Epithelial cell of esophagus (primary cell): ENCODE data around the gene GBX2.

ENCODE experiments used
- DNase-seq: peaks from one replicate; pipeline ENCODE4 v3.0.0; 2010; ENCODE audit warnings: low read depth
- H3K4me3 ChIP-seq: 2 replicates; pipeline ENCODE4 v1.5.1; 2011; ENCODE audit warnings: mild to moderate bottlenecking, low read length, control low read depth
- CTCF ChIP-seq: IDR thresholded peaks from 2 replicates; pipeline ENCODE4 v1.5.1; 2011; ENCODE audit warnings: low read depth, mild to moderate bottlenecking, low read length, control low read depth, inconsistent platforms; ENCODE audit not compliant: insufficient read depth; ENCODE audit errors: missing control alignments

GBX2 gene

GRCh38 chr2:236177967-236178889 is 10.0 kb upstream of the GBX2 start:
- H3K4me3 ChIP-seq = peak overlapping the region; percentile 37
- TF ChIP-seq CTCF = peak; percentile 80
- peak; percentile 56 for DNase-seq

- no peak overlapping the region for H3K4me3 ChIP-seq
- peak; percentile 45 for DNase-seq
- TF ChIP-seq CTCF = peak; percentile 51
Measured at GRCh38 chr2:236177604-236177966, 9.4 kb upstream of the GBX2 start.

GRCh38 chr2:236176951-236177350 is 8.8 kb upstream of the GBX2 start:
- TF ChIP-seq CTCF = no peak
- no peak for DNase-seq
- no peak overlapping the region for H3K4me3 ChIP-seq

GRCh38 chr2:236176417-236176816 is 8.2 kb upstream of the GBX2 start:
- DNase-seq = peak; percentile 52
- no peak overlapping the region for H3K4me3 ChIP-seq
- TF ChIP-seq CTCF = peak; percentile 65

GRCh38 chr2:236175548-236176150 is 7.5 kb upstream of the GBX2 start:
- H3K4me3 ChIP-seq = no peak overlapping the region
- no peak for DNase-seq
- no peak for TF ChIP-seq CTCF

GRCh38 chr2:236173729-236174607 is 5.8 kb upstream of the GBX2 start:
- no peak for DNase-seq
- no peak overlapping the region for H3K4me3 ChIP-seq
- no peak for TF ChIP-seq CTCF
